B cell (primary cell): Measurements from ENCODE around the gene ERBB4. TPM values are rescaled to one million over a fixed set of nuclear protein-coding genes. Genes with fewer than 3 reads are reported as not detected.

Experiments used
- ATAC-seq: fragments of 200-7000 bp; cut with Tn5 transposase; one replicate; pipeline ENCODE4 v1.10.0; 2021; ENCODE audit warnings: low read depth, mild to moderate bottlenecking, moderate number of reproducible peaks, moderate library complexity
- CTCF ChIA-PET: fragments of 350-600 bp; sonication (Branson Sonifier 250); formaldehyde crosslinking; loops from one replicate; lab custom pipeline; 2021; ENCODE audit warnings: antibody characterized with exemption, inconsistent platforms; lab: Charles Lee
- POLR2A ChIA-PET: fragments of 350-600 bp; sonication (Branson Sonifier 250); formaldehyde crosslinking; loops from one replicate; lab custom pipeline; 2021; ENCODE audit warnings: antibody characterized with exemption; lab: Charles Lee
- DNase-seq: peaks from one replicate; pipeline ENCODE4 v3.0.0; 2013
- H2AFZ ChIP-seq: 2 replicates; pipeline ENCODE4 v1.6.1; 2012; ENCODE audit warnings: mild to moderate bottlenecking, low read depth, low read length; ENCODE audit not compliant: insufficient read depth, poor library complexity, severe bottlenecking
- H3K27ac ChIP-seq, 2 donors: 1 replicate in 1 of 2; 2 replicates in 1 of 2; pipeline ENCODE4 v1.5.1; 2012 to 2013; ENCODE audit warnings: low read length in 2 of 2, mild to moderate bottlenecking in 2 of 2, moderate library complexity in 1 of 2
- H3K27me3 ChIP-seq, 4 experiments: fragments of 200-600 bp in 1 of 4; sonication (generic) in 1 of 4; replicated peaks in 1 of 4; 1 replicate in 2 of 4; 2 replicates in 2 of 4; pipeline versions ENCODE4 v1.6.1 to v1.7.0; 2013 to 2016; ENCODE audit warnings: low read length in 3 of 4, mild to moderate bottlenecking in 2 of 4, mixed read lengths in 1 of 4, moderate library complexity in 1 of 4; ENCODE audit not compliant: insufficient read depth in 4 of 4, control insufficient read depth in 3 of 4; ENCODE audit errors: control extremely low read depth in 1 of 4
- H3K36me3 ChIP-seq, 2 experiments: replicated peaks in 1 of 2; 1 replicate in 1 of 2; 2 replicates in 1 of 2; pipeline versions ENCODE4 v1.6.1 to v1.7.1; 2013; ENCODE audit warnings: low read length in 1 of 2; ENCODE audit not compliant: insufficient read depth in 2 of 2, control insufficient read depth in 1 of 2; ENCODE audit errors: control extremely low read depth in 1 of 2, extremely low read depth in 1 of 2
- H3K4me1 ChIP-seq, 2 donors: fragments of 200-600 bp in 1 of 2; sonication (generic) in 1 of 2; 1 replicate in 1 of 2; 2 replicates in 1 of 2; pipeline versions ENCODE4 v1.5.1 to v1.6.1; 2013 to 2017; ENCODE audit warnings: low read length in 2 of 2; ENCODE audit not compliant: control insufficient read depth in 2 of 2, insufficient read depth in 2 of 2
- H3K4me2 ChIP-seq: replicated peaks from 2 replicates; pipeline ENCODE3; 2012; ENCODE audit warnings: mild to moderate bottlenecking, low read depth, low read length; ENCODE audit not compliant: poor library complexity, severe bottlenecking
- H3K4me3 ChIP-seq, 5 experiments: fragments of 200-600 bp in 1 of 5; sonication (generic) in 1 of 5; 1 replicate in 3 of 5; 2 replicates in 2 of 5; pipeline versions ENCODE4 v1.5.1 to v1.7.0; 2011 to 2016; ENCODE audit warnings: low read length in 4 of 5, mild to moderate bottlenecking in 4 of 5, low read depth in 2 of 5, control low read depth in 1 of 5, moderate library complexity in 1 of 5; ENCODE audit not compliant: insufficient read depth in 1 of 5; ENCODE audit errors: control extremely low read depth in 1 of 5, extremely low read depth in 1 of 5
- H3K79me2 ChIP-seq: fragments of 200-600 bp; sonication (generic); one replicate; pipeline ENCODE4 v1.6.0; 2016; ENCODE audit warnings: low read length; ENCODE audit not compliant: control insufficient read depth, insufficient read depth
- H3K9ac ChIP-seq: fragments of 200-600 bp; sonication (generic); 2 replicates; pipeline ENCODE4 v1.6.1; 2017; ENCODE audit warnings: mild to moderate bottlenecking, low read length, moderate library complexity
- H3K9me3 ChIP-seq, 3 donors: one replicate each; pipeline versions ENCODE4 v1.6.1 to v1.7.1; 2013; ENCODE audit warnings: low read length in 2 of 3; ENCODE audit not compliant: control insufficient read depth in 2 of 3, insufficient read depth in 1 of 3; ENCODE audit errors: control extremely low read depth in 1 of 3
- H4K20me1 ChIP-seq: 2 replicates; pipeline ENCODE4 v1.6.0; 2012; ENCODE audit warnings: mild to moderate bottlenecking, low read length; ENCODE audit not compliant: insufficient read depth, control insufficient read depth, poor library complexity, severe bottlenecking
- H3K27ac Mint-ChIP-seq: one replicate; pipeline ENCODE4 v1.8.0; 2021; ENCODE audit warnings: mixed read lengths
- H3K27me3 Mint-ChIP-seq: one replicate; pipeline ENCODE4 v1.8.0; 2021; ENCODE audit warnings: mixed read lengths
- H3K4me1 Mint-ChIP-seq: one replicate; pipeline ENCODE4 v1.8.0; 2021; ENCODE audit warnings: mixed read lengths
- H3K4me3 Mint-ChIP-seq: one replicate; pipeline ENCODE4 v1.8.0; 2021; ENCODE audit warnings: mixed read lengths
- H3K9me3 Mint-ChIP-seq: one replicate; pipeline ENCODE4 v1.8.0; 2022; ENCODE audit warnings: mixed read lengths; ENCODE audit not compliant: insufficient read depth
- CTCF ChIP-seq: fragments of 200-600 bp; IDR thresholded peaks from one replicate; pipeline ENCODE4 v1.8.0; 2022; ENCODE audit warnings: antibody characterized with exemption, mild to moderate bottlenecking
- EZH2 ChIP-seq: IDR thresholded peaks from 2 replicates; pipeline ENCODE4 v1.6.1; 2012; ENCODE audit warnings: borderline replicate concordance, low read depth, mild to moderate bottlenecking, moderate library complexity, low read length; ENCODE audit not compliant: insufficient read depth, poor library complexity, severe bottlenecking
- WGBS: methylation state at CpG from one replicate; pipeline ENCODE4 v1.1.5; 2013; ENCODE audit warnings: missing lambda C conversion rate; ENCODE audit not compliant: insufficient coverage; 5-methylcytosine and 5-hydroxymethylcytosine counted together
- intact Hi-C: fragments of 100-400 bp; cut with micrococcal nuclease; formaldehyde crosslinking; loops from one replicate; pipeline ENCODE4 v1.10.0; 2022
- polyA plus RNA-seq: library from polyadenylated mRNA; depleted of rRNA; stranded (reverse); fragments of >200 nt; gene quantifications from 2 replicates; pipeline ENCODE4 v1.2.3, GENCODE V29; 2012
- total RNA-seq, 2 donors: library from RNA; stranded (reverse); fragments of 120-200 nt in 1 of 2; gene quantifications; 1 replicate in 1 of 2; 2 replicates in 1 of 2; pipeline versions ENCODE4 v1.2.3 to v1.2.4, GENCODE V29; 2013 to 2022

The ERBB4 gene
- total and polyA plus RNA-seq, 2 donors (not counting 1 experiment from before 2014, with no cell fraction given) = not detected

- Histone ChIP-seq H3K9me3 (no peaks in the 10 kb centered on the region), H3K4me1 (no peaks in the 10 kb centered on the region), H3K4me3 (no peak overlapping the region), H3K9ac (no peak overlapping the region), H3K36me3 (no peaks in the 10 kb centered on the region), H3K79me2 (no peaks in the 10 kb centered on the region), H3K4me2 (no peak overlapping the region), H3K27ac (no peak overlapping the region), H2AFZ (no peak overlapping the region), H4K20me1 (no peaks in the 10 kb centered on the region), H3K27me3 (no peaks in the 10 kb centered on the region)
- ChIA-PET POLR2A (no interaction called here), CTCF (no interaction called here)
- no peaks in the 10 kb centered on the region for H3K4me1 Mint-ChIP-seq
- intact Hi-C loops = no loop called here
- no peak for DNase-seq
- no CpG with 5 or more reads among the region's 3 CpGs for WGBS
- H3K4me3 Mint-ChIP-seq = no peak overlapping the region
- H3K27ac Mint-ChIP-seq = no peak overlapping the region
- H3K27me3 Mint-ChIP-seq = no peaks in the 10 kb centered on the region
- peaks cover 4% of the 10 kb centered on the region for H3K9me3 Mint-ChIP-seq
- no peak for ATAC-seq
- no peak for TF ChIP-seq EZH2
- TF ChIP-seq CTCF = no peak
These were observed 701.4 kb downstream of the ERBB4 start for GRCh38 chr2:211837206-211837605.

- Histone ChIP-seq H2AFZ (no peak overlapping the region), H3K9me3 (no peaks in the 10 kb centered on the region), H3K27me3 (no peaks in the 10 kb centered on the region), H3K4me2 (no peak overlapping the region), H3K4me3 (no peak overlapping the region), H3K27ac (no peak overlapping the region), H4K20me1 (no peaks in the 10 kb centered on the region), H3K79me2 (no peaks in the 10 kb centered on the region), H3K9ac (no peak overlapping the region), H3K4me1 (no peaks in the 10 kb centered on the region), H3K36me3 (no peaks in the 10 kb centered on the region)
- Mint-ChIP-seq H3K27ac (no peak overlapping the region), H3K27me3 (no peaks in the 10 kb centered on the region), H3K4me3 (no peak overlapping the region), H3K4me1 (no peaks in the 10 kb centered on the region), H3K9me3 (peaks cover 4% of the 10 kb centered on the region)
- no CpG with 5 or more reads among the region's 3 CpGs for WGBS
- POLR2A ChIA-PET = no interaction called here
- DNase-seq = no peak
- ATAC-seq = no peak
- TF ChIP-seq EZH2 = no peak
- TF ChIP-seq CTCF = no peak
- intact Hi-C loops = no loop called here
- CTCF ChIA-PET = no interaction called here
These were observed 702.2 kb downstream of the ERBB4 start for GRCh38 chr2:211836409-211836808.
